ENCODE data around the gene TSPAN11. TPM values are rescaled to one million over a fixed set of nuclear protein-coding genes. Genes with fewer than 3 reads are reported as not detected.

Gene TSPAN11
- total and polyA plus RNA-seq, 12 donors: 0.30 to 6.2 (median 1.2) TPM

GRCh38 chr12:31019976-31020375, 93.4 kb downstream of the TSPAN11 start:
- WGBS, 4 donors: 82 to 86% (median 84%) methylated on average over 14 of the region's 14 CpGs
- Histone ChIP-seq H3K27me3 (no peaks in the 10 kb centered on the region), H3K9me3 (replicated peaks in 1 of 3) (no peaks in the 10 kb centered on the region), H3K36me3 (replicated peaks in 1 of 2) (no peaks in the 10 kb centered on the region), H3K4me3 (no peak overlapping the region), H3K4me1 (replicated peaks in 1 of 2) (no peaks in the 10 kb centered on the region), H3K27ac (no peak overlapping the region)
- peak in 1 of 7 donors; percentile 30 for DNase-seq
- TF ChIP-seq POLR2A (IDR thresholded peaks at IDR 0.05): no peak
- TF ChIP-seq CTCF (IDR thresholded peaks at IDR 0.05): no peak
- intact Hi-C loops (cut with DNase I): no loop called here

GRCh38 chr12:31020385-31021166, 94.0 kb downstream of the TSPAN11 start:
- H3K27me3 ChIP-seq: no peaks in the 10 kb centered on the region
- H3K27ac ChIP-seq: no peak overlapping the region
- H3K4me3 ChIP-seq: no peak overlapping the region
- H3K9me3 ChIP-seq (replicated peaks in 1 of 3): no peaks in the 10 kb centered on the region
- intact Hi-C loops (cut with DNase I): no loop called here
- H3K36me3 ChIP-seq (replicated peaks in 1 of 2): no peaks in the 10 kb centered on the region
- TF ChIP-seq POLR2A (IDR thresholded peaks at IDR 0.05): no peak
- DNase-seq: peak in 1 of 7 donors; percentile 14
- 84 to 91% (median 87%) methylated on average over 11 of the region's 11 CpGs for WGBS, 4 donors
- H3K4me1 ChIP-seq (replicated peaks in 1 of 2): no peaks in the 10 kb centered on the region

- 83 to 93% (median 89%) methylated on average over 3 of the region's 3 CpGs for WGBS, 4 donors
- TF ChIP-seq POLR2A (IDR thresholded peaks at IDR 0.05) (no peak), CTCF (IDR thresholded peaks at IDR 0.05) (no peak)
- DNase-seq: peak in 1 of 7 donors; percentile 11
- Histone ChIP-seq H3K9me3 (replicated peaks in 1 of 3) (no peaks in the 10 kb centered on the region), H3K4me1 (replicated peaks in 1 of 2) (no peaks in the 10 kb centered on the region), H3K4me3 (no peak overlapping the region), H3K27ac (no peak overlapping the region), H3K27me3 (no peaks in the 10 kb centered on the region), H3K36me3 (replicated peaks in 1 of 2) (no peaks in the 10 kb centered on the region)
- intact Hi-C loops (cut with DNase I): no loop called here
Observed at GRCh38 chr12:31021181-31021580, 94.6 kb downstream of the TSPAN11 start.

GRCh38 chr12:31021809-31022494, 95.4 kb downstream of the TSPAN11 start:
- Histone ChIP-seq H3K4me1 (replicated peaks in 1 of 2) (no peaks in the 10 kb centered on the region), H3K4me3 (no peak overlapping the region), H3K9me3 (replicated peaks in 1 of 3) (no peaks in the 10 kb centered on the region), H3K27me3 (no peaks in the 10 kb centered on the region), H3K27ac (no peak overlapping the region), H3K36me3 (replicated peaks in 1 of 2) (no peaks in the 10 kb centered on the region)
- WGBS, 4 donors: 35 to 43% (median 37%) methylated on average over 4 of the region's 4 CpGs
- DNase-seq: no peak
- TF ChIP-seq POLR2A (IDR thresholded peaks at IDR 0.05) (no peak), CTCF (IDR thresholded peaks at IDR 0.05) (no peak)
- intact Hi-C loops (cut with DNase I): no loop called here

Data from adrenal gland (tissue), 12 donors.